PC-9 (cell line): ENCODE results near the gene MAP3K4.

Experiments
- EZH2 ChIP-seq: fragments of 200-600 bp; sonication (generic); IDR thresholded peaks from 2 replicates; pipeline ENCODE4 v1.8.0; 2017; ENCODE audit warnings: antibody characterized with exemption, low read depth
- TF ChIP-seq, protein P1 (sequence below): fragments of 200-600 bp; sonication (generic); conservative IDR thresholded peaks from 2 replicates; pipeline ENCODE4 v1.6.1; 2017; ENCODE audit warnings: mixed run types, antibody characterized with exemption, mild to moderate bottlenecking, moderate library complexity

DNA sequence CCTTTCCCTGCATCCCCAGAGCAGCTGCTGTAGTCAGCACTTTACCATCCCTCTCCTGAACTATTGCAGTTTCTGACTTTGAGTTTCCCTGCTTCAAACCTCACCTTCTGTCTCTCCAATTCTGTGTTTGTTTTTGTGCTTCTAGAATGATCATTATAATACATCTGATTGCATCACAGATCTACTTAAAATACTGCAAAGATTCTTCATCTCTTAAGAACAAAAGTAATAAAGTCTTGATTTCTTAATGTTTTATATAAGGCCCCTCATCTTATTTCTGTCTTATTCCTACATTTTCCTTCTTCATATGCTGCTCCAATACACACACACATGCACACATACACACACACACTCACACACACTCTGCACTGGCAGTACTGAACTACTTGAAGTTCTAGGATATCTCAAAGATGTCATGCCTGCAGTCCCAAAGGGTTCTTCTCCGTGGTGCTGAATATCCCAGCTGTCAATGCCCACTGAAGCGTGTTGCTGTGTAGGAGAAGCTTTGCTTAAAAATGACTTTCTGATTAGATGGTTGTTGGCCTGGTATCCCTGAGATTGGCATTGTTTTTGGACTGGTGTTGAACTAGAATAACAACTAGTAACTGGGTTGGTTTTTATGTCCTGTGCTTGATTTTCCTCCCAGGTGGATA is 97.2 kb downstream of the MAP3K4 start:
- TF ChIP-seq, protein P1, sequence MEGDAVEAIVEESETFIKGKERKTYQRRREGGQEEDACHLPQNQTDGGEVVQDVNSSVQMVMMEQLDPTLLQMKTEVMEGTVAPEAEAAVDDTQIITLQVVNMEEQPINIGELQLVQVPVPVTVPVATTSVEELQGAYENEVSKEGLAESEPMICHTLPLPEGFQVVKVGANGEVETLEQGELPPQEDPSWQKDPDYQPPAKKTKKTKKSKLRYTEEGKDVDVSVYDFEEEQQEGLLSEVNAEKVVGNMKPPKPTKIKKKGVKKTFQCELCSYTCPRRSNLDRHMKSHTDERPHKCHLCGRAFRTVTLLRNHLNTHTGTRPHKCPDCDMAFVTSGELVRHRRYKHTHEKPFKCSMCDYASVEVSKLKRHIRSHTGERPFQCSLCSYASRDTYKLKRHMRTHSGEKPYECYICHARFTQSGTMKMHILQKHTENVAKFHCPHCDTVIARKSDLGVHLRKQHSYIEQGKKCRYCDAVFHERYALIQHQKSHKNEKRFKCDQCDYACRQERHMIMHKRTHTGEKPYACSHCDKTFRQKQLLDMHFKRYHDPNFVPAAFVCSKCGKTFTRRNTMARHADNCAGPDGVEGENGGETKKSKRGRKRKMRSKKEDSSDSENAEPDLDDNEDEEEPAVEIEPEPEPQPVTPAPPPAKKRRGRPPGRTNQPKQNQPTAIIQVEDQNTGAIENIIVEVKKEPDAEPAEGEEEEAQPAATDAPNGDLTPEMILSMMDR, result no peak
- TF ChIP-seq EZH2, result no peak
